ENCODE results near the gene FAT3. TPM values are rescaled to one million over a fixed set of nuclear protein-coding genes. Genes with fewer than 3 reads are reported as not detected.

FAT3 gene
- total RNA-seq, 1 experiment from 2014 or later, result 0.02 TPM

DNA sequence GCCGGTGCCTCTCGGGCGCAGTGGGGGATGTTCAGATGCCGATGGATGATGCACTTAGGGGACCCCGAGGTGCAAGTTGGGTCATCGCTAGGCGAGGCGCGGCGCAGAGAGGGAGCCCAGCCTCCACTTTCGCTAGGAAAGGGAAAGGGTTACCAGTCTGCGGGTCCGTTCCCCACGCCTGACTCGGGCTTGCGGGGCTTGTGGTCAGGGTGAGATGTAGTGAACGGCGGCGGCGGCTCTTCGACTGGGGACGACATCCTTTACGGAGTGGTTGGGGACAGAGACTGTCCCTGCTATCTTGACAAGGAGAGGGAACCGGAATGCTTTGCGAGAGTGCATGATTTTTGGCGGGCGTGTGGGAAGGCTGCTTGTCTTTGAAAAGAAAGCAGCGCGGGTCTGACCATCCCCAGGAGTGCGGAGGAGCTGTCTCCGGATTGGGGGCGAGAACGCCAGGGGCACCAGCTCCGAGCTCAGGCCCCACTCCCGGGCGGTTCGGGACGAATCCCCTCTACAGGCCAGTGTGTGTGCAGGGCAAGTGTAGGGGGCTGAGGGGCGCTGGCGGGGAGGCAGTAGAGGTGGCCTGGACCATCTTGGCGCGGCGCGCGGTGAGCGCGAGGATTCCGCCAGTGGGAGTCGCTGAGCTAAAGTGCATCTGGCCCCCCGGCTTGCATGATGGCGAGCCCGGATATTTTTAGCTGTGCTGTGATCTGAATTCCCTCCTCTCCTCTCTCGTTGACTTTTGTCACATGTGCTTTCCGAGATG is 1.1 kb downstream of the FAT3 start:
- Histone ChIP-seq H3K27ac (ENCODE audit: low read depth, low read length) (no peak overlapping the region), H2AFZ (ENCODE audit: low read depth, low read length, poor library complexity, severe bottlenecking) (no peak overlapping the region), H3K27me3 (ENCODE audit: insufficient read depth, low read length) (no peaks in the 10 kb centered on the region), H3K36me3 (ENCODE audit: control insufficient read depth in 1 of 2, insufficient read depth in 2 of 2, low read length in 2 of 2) (no peaks in the 10 kb centered on the region), H3K4me1 (ENCODE audit: control insufficient read depth in 1 of 2, insufficient read depth in 2 of 2, low read length in 2 of 2) (no peaks in the 10 kb centered on the region), H4K20me1 (ENCODE audit: insufficient read depth) (no peaks in the 10 kb centered on the region), H3K4me3 (replicated peaks in 1 of 2; ENCODE audit: low read depth in 1 of 2, low read length in 2 of 2) (no peak overlapping the region), H3K9me2 (ENCODE audit: insufficient read depth) (no peaks in the 10 kb centered on the region), H3K79me2 (ENCODE audit: insufficient read depth, low read length) (no peaks in the 10 kb centered on the region), H3K9ac (ENCODE audit: low read length) (no peak overlapping the region), H3K9me3 (ENCODE audit: control insufficient read depth in 1 of 2, insufficient read depth in 1 of 2, low read depth in 1 of 2, low read length in 2 of 2) (peaks cover 0 to 4% of the 10 kb centered on the region in 2 experiments; a peak in 1 of 4 replicates), H3K4me2 (ENCODE audit: low read length) (no peak overlapping the region)
- intact Hi-C loops (cut with micrococcal nuclease), result no loop called here
- RAD21 ChIA-PET (ENCODE audit: low non-redundant PET in 1 of 2, low total read pairs in 2 of 2, uncharacterized antibody in 2 of 2, unreplicated experiment in 2 of 2), result no interaction called here
- DNase-seq (ENCODE audit: low read depth, low spot score) (no peak), ATAC-seq (no peak)
- TF ChIP-seq, protein P1, sequence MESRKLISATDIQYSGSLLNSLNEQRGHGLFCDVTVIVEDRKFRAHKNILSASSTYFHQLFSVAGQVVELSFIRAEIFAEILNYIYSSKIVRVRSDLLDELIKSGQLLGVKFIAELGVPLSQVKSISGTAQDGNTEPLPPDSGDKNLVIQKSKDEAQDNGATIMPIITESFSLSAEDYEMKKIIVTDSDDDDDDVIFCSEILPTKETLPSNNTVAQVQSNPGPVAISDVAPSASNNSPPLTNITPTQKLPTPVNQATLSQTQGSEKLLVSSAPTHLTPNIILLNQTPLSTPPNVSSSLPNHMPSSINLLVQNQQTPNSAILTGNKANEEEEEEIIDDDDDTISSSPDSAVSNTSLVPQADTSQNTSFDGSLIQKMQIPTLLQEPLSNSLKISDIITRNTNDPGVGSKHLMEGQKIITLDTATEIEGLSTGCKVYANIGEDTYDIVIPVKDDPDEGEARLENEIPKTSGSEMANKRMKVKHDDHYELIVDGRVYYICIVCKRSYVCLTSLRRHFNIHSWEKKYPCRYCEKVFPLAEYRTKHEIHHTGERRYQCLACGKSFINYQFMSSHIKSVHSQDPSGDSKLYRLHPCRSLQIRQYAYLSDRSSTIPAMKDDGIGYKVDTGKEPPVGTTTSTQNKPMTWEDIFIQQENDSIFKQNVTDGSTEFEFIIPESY (IDR thresholded peaks at IDR 0.05; ENCODE audit: extremely low read depth, insufficient replicate concordance, low read length), result no peak
- no peak for TF ChIP-seq JUND (IDR thresholded peaks at IDR 0.05)
- no peak for TF ChIP-seq ELF1 (IDR thresholded peaks at IDR 0.05; ENCODE audit: borderline replicate concordance, low read depth)
- TF ChIP-seq POLR2AphosphoS5 (IDR thresholded peaks at IDR 0.05; ENCODE audit: low read depth, low read length), result no peak
- TF ChIP-seq SIN3A (IDR thresholded peaks at IDR 0.05; ENCODE audit: low read depth), result no peak
- POLR2A ChIA-PET, result no interaction called here
- no TSS peak for BruUV-seq (replicated peaks)
- CTCF ChIA-PET, result no interaction called here
